BLaER1 (cell line): ENCODE results near the gene GMEB2.
"Not testable (repeated sequence)": the region's sequence is repeated elsewhere in the genome, so short reads cannot be mapped to it uniquely, and the experiment has no call there.

Source experiments
- H3K27ac ChIP-seq: shearing (Covaris generic); formaldehyde crosslinking; 2 replicates; pipeline ENCODE4 v1.8.1; 2022
- H3K27me3 ChIP-seq: shearing (Covaris generic); formaldehyde crosslinking; 2 replicates; pipeline ENCODE4 v1.8.1; 2022
- H3K36me3 ChIP-seq: shearing (Covaris generic); formaldehyde crosslinking; 2 replicates; pipeline ENCODE4 v1.8.1; 2022
- H3K4me1 ChIP-seq: shearing (Covaris generic); formaldehyde crosslinking; 2 replicates; pipeline ENCODE4 v1.8.1; 2022
- H3K4me2 ChIP-seq: shearing (Covaris generic); formaldehyde crosslinking; 2 replicates; pipeline ENCODE4 v1.8.1; 2022
- H3K4me3 ChIP-seq: shearing (Covaris generic); formaldehyde crosslinking; 2 replicates; pipeline ENCODE4 v1.8.1; 2022
- H3K9ac ChIP-seq: shearing (Covaris generic); formaldehyde crosslinking; 2 replicates; pipeline ENCODE4 v1.8.1; 2022
- H3K9me3 ChIP-seq: shearing (Covaris generic); formaldehyde crosslinking; 2 replicates; pipeline ENCODE4 v1.8.1; 2022
- H4K20me1 ChIP-seq: shearing (Covaris generic); formaldehyde crosslinking; 2 replicates; pipeline ENCODE4 v1.8.1; 2022
- Cebpa-rat ChIP-seq: shearing (Covaris generic); IDR thresholded peaks from 2 replicates; pipeline ENCODE4 v1.8.1; 2022

GMEB2 gene

DNA sequence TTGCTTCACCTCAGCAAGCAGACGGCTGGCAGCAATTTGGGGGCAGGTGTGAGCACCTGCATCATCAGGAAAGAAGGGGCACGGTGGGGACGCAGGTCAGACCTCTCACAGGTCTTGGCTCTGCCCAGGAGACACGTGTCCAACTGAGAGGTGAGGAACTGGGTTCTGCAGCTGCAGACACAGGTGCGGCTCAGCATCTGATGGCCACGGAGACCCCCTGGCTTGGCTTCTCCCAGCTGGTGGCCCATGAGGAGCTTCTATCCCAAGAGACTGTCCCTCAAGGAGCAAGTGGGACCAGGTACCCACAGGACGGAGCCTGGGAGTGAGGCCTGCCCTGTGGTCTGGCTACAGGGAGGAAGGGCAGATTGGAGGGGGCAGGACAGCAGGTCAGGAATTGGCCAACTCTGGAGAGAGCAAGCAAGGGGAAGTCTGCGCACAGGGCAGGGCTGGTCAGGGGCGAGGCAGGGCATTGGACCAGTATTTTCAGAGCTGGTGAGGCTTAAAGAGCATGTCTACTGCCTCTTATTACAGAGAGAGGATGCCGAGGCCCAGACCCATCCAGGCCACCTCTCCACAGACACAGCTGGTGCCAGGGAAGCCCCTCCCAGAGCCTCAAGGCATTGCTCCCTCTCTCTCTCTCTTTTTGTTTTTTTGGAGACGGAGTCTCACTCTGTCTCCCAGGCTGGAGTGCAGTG, 22.1 kb upstream of the GMEB2 start:
- H3K36me3 ChIP-seq = peaks cover 26% of the 10 kb centered on the region
- TF ChIP-seq Cebpa-rat = no peak
- peak overlapping the region; percentile 36 for H3K4me2 ChIP-seq
- peaks cover 45% of the 10 kb centered on the region for H4K20me1 ChIP-seq
- no peak overlapping the region for H3K9ac ChIP-seq
- no peaks in the 10 kb centered on the region for H3K9me3 ChIP-seq
- H3K4me3 ChIP-seq = no peak overlapping the region
- H3K27ac ChIP-seq = no peak overlapping the region
- peaks cover 34% of the 10 kb centered on the region for H3K4me1 ChIP-seq
- H3K27me3 ChIP-seq = no peaks in the 10 kb centered on the region

DNA sequence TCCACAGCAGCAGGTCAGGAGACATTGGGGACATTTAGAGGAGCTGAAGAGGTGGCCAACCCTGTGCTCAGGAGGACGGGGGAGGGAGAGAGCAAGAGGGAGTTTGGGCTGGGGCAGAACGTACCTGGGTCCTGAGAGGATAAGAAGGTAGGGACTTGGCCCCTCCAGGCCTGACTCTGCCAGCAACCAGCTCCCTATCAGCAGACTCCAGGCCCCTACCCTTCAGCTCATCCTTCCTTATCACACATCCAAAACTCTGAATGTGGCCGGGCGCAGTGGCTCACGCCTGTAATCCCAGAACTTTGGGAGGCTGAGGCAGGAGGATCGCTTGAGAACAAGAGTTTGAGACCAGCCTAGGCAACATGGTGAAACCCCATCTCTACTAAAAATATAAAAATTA, 21.3 kb upstream of the GMEB2 start:
- H3K9ac ChIP-seq = no peak overlapping the region
- peak overlapping the region; percentile 36; the same call in 1 of the 2 replicates for H3K4me2 ChIP-seq

DNA sequence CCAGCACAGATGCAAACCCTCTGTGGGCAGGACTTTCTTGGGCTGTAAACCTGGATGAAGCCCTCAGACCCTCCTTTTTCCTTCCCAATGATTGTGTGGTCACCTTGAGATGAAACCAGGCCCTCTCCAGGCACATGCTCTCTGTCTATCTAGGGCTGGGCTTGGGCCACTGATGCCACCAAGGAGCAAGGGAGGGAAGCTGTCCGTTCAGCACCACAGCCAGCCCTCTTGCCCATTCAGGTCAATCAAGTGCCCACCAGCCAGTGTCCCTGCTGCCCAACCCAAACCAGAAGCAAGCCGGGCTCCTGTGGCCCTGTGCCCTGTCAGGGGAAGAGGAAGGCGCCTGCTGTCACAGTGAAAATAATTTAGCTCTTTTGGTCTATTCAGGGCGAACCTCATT, 18.3 kb upstream of the GMEB2 start:
- Histone ChIP-seq H3K27me3 (no peaks in the 10 kb centered on the region), H3K4me3 (no peak overlapping the region), H3K27ac (no peak overlapping the region), H3K4me2 (no peak overlapping the region), H3K4me1 (peaks cover 28% of the 10 kb centered on the region), H3K9ac (no peak overlapping the region), H4K20me1 (peaks cover 32% of the 10 kb centered on the region), H3K36me3 (peaks cover 26% of the 10 kb centered on the region), H3K9me3 (no peaks in the 10 kb centered on the region)
- TF ChIP-seq Cebpa-rat = no peak

More for the DNA sequence above, 21.3 kb upstream of the GMEB2 start:
- H3K4me3 ChIP-seq = no peak overlapping the region
- H3K27ac ChIP-seq = no peak overlapping the region
- H3K9me3 ChIP-seq = no peaks in the 10 kb centered on the region
- H3K36me3 ChIP-seq = peaks cover 26% of the 10 kb centered on the region
- H3K4me1 ChIP-seq = peaks cover 32% of the 10 kb centered on the region
- H4K20me1 ChIP-seq = peaks cover 45% of the 10 kb centered on the region
- no peaks in the 10 kb centered on the region for H3K27me3 ChIP-seq
- no peak for TF ChIP-seq Cebpa-rat

DNA sequence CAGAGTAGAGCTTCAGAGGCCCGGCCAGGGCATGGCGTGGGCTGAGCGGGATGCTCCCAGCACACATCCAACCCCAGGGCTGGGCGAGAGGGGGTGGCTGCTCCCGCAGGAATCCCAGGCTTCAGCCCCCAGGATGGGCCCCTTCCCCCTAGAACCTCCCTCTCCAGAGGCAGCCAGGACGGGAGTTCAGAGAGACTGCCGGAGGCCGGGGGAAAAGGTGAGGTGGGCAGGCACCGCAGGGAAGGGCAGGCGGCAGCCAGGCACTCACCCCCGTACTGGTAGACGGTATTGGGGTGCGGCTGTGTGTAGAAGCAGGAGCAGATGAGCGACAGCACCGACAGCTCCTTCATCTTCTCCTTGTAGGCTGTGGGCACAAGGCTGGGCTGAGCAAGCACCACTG, 17.0 kb upstream of the GMEB2 start:
- Histone ChIP-seq H3K27me3 (no peaks in the 10 kb centered on the region), H3K4me1 (peaks cover 35% of the 10 kb centered on the region), H3K4me3 (no peak overlapping the region), H3K27ac (no peak overlapping the region), H4K20me1 (peaks cover 27% of the 10 kb centered on the region), H3K9ac (0 out of 2 replicates have a peak overlapping the region, but pooled peaks have one; percentile 24), H3K9me3 (no peaks in the 10 kb centered on the region), H3K4me2 (peak overlapping the region; percentile 96), H3K36me3 (peaks cover 21% of the 10 kb centered on the region)
- no peak for TF ChIP-seq Cebpa-rat

DNA sequence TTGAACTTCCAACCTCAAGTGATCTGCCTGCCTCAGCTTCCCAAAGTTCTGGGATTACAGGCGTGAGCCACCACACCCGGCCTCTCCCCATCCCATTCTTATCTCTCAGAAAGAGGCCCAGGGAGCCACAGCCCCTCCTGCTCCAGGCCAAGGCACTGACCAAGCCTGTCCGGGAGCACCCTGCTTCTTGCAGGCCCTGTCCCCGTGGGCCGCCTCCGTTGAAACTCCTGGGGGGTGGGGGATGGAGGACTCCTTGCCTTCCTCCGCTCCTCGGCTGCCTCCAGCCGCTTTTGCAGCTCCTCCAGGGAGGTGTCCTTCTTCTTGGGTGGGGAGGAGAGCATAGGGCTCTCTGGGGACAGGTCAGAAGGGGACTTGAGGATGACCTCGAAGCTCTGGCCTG, 16.6 kb upstream of the GMEB2 start:
- H3K27ac ChIP-seq = no peak overlapping the region
- peaks cover 35% of the 10 kb centered on the region for H3K4me1 ChIP-seq

DNA sequence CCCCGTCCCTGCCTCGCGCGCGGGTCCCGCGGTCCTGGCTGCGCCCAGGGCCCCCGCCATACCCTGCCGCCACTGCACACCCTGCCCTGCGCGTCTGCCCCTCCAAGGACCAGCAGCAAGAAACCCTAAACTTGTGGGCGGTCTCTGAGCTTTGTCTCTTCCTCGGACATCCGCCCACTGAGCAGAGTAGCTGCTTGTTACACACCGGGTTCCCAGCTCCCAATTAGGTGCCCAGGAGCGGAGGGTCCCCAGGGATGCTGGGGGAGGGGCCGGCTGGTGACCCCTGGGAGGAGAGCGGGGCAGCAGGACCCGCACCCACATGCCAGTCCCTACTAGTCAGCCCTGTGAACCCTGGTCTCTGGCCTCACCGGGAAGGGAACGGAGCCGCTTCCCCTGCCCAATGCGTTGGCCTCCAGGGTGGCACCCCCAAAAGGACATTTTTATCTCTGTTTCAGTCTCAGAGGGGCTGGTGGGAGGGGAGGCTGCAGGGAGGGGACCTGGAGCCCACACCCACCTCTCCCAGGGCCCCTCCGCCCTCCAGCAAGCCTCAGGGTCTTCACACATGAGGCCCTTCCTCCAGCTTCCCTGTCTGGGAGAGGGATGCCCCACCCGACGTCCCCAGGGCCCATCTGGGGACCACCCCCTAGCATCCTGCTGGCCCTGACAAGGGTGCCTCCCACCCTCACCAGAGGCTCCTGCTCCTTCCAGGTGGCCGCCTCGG, 15.8 kb upstream of the GMEB2 start:
- H3K4me3 ChIP-seq = peak overlapping the region; percentile 64
- peak overlapping the region; percentile 65 for H3K9ac ChIP-seq
- no peaks in the 10 kb centered on the region for H3K27me3 ChIP-seq
- H3K27ac ChIP-seq = peak overlapping the region; percentile 80
- H3K4me2 ChIP-seq = peak overlapping the region; percentile 96
- TF ChIP-seq Cebpa-rat = no peak
- peaks cover 10% of the 10 kb centered on the region; the same call in 1 of the 2 replicates for H3K36me3 ChIP-seq
- peaks cover 36% of the 10 kb centered on the region for H3K4me1 ChIP-seq
- peaks cover 16% of the 10 kb centered on the region; the same call in 1 of the 2 replicates for H4K20me1 ChIP-seq
- no peaks in the 10 kb centered on the region for H3K9me3 ChIP-seq

More for the DNA sequence above, 16.6 kb upstream of the GMEB2 start:
- TF ChIP-seq Cebpa-rat = no peak
- Histone ChIP-seq H3K4me3 (no peak overlapping the region), H3K9me3 (no peaks in the 10 kb centered on the region), H4K20me1 (peaks cover 23% of the 10 kb centered on the region), H3K4me2 (peak overlapping the region; percentile 96), H3K36me3 (peaks cover 17% of the 10 kb centered on the region), H3K27me3 (no peaks in the 10 kb centered on the region), H3K9ac (0 out of 2 replicates have a peak overlapping the region, but pooled peaks have one; percentile 24)

DNA sequence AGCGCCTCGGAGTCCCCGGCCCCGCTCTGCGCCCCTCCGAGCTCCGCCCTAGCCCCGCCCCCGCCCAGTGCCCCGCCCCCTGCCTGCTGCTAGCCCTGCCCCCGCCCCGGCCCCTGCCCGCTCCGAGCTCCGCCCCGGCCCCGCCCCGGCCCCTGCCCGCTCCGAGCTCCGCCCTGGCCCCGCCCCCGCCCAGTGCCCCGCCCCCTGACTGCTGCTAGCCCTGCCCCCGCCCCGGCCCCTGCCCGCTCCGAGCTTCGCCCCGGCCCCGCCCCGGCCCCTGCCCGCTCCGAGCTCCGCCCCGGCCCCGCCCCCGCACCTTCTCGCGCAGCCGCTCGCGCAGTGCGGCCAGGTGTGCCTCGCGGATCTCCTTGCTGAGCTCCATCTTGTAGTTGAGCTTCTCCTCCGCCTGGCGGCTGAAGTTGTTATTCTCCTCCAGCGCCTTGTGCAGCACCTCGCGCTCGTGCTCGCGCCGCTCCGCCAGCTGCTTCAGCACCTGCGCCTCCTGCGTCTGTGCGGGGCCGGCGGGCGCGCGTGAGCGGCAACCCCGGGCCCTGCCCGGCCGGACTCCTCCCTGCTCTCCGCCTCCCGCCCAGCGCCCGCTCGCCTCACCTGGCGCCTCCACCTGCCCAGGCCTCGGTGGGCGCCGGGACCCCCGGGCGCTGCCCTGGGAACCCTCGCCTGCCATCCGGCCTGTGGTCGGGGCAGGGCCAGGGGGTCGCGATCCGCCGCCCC, 15.1 kb upstream of the GMEB2 start:
- Histone ChIP-seq H3K27me3 (no peaks in the 10 kb centered on the region), H3K27ac (peak overlapping the region; percentile 80), H3K9me3 (no peaks in the 10 kb centered on the region), H3K9ac (peak overlapping the region; percentile 65), H3K4me1 (peaks cover 43% of the 10 kb centered on the region), H4K20me1 (peaks cover 16% of the 10 kb centered on the region; the same call in 1 of the 2 replicates), H3K4me2 (peak overlapping the region; percentile 98), H3K4me3 (peak overlapping the region; percentile 64), H3K36me3 (peaks cover 10% of the 10 kb centered on the region; the same call in 1 of the 2 replicates)
- TF ChIP-seq Cebpa-rat = no peak

DNA sequence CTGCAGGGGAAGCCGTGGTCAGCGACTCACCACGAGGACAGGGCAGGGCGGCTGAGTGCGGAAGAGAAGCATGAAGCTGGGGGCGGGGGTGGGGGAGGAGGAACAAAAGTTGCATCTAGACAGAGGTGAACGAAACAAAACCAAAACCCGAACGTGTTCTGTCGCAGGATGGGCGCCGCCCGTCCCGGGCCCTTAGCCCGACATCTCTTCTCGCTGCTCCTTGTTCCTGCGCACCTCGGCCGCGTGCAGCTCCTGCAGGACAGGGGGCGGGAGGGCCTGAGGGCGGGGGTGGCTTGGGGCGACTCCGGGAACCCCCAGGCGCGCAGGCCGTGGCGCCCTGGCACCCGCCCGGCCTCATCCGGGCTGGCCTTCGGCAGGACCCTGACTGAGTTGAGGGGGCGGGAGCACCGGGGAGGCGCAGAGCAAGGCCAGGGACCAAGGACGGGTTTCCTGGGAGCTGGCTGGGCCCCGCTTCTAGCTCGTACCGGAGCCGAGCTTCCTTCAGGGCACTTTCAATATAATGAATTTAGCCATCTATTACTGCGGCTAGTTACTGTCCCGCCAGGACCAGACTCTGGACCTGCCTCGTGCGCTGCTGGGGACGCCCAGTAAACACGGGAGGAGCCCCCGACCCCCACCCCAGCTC, 14.4 kb upstream of the GMEB2 start:
- 0 out of 2 replicates have a peak overlapping the region, but pooled peaks have one; percentile 53 for H3K9ac ChIP-seq

DNA sequence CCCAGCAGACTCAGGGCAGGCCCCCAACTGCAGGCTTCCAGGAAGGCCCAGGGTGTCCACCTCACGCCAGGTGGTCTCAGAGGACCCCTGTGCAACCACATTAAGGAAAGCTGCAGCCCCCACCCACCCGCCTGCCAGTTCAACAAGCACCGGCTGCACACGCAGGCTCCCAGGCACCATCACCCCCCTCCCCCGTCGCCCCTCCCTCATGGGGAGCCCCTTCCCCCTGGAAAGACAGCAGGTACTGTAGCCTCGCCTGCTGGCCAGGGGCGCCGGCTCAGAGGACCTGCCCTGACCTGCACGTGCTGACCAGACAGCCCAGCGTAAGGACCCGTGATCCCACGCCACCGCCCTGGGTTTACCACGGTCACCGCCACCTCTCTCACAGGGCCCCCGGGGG, 13.8 kb upstream of the GMEB2 start:
- Histone ChIP-seq H3K4me3 (0 out of 2 replicates have a peak overlapping the region, but pooled peaks have one; percentile 3), H3K4me2 (peak overlapping the region; percentile 80)
- not testable (repeated sequence) for H3K9ac ChIP-seq

More for the DNA sequence above, 14.4 kb upstream of the GMEB2 start:
- peaks cover 6% of the 10 kb centered on the region; the same call in 1 of the 2 replicates for H3K36me3 ChIP-seq
- H3K4me2 ChIP-seq = peak overlapping the region; percentile 98
- peaks cover 50% of the 10 kb centered on the region for H3K4me1 ChIP-seq
- H3K9me3 ChIP-seq = no peaks in the 10 kb centered on the region
- H4K20me1 ChIP-seq = peaks cover 16% of the 10 kb centered on the region; the same call in 1 of the 2 replicates
- no peaks in the 10 kb centered on the region for H3K27me3 ChIP-seq
- TF ChIP-seq Cebpa-rat = no peak
- H3K27ac ChIP-seq = peak overlapping the region; percentile 56
- H3K4me3 ChIP-seq = peak overlapping the region; percentile 60

More for the DNA sequence above, 13.8 kb upstream of the GMEB2 start:
- not testable (repeated sequence) for H3K27me3 ChIP-seq, H3K36me3 ChIP-seq, H3K9me3 ChIP-seq
- H3K27ac ChIP-seq = peak overlapping the region; percentile 68; the same call in 1 of the 2 replicates
- peaks cover 16% of the 10 kb centered on the region; the same call in 1 of the 2 replicates for H4K20me1 ChIP-seq
- peaks cover 56% of the 10 kb centered on the region for H3K4me1 ChIP-seq
